GM12891 (cell line): ENCODE measurements around the gene CT55.
"Not testable (repeated sequence)": the region's sequence is repeated elsewhere in the genome, so short reads cannot be mapped to it uniquely, and the experiment has no call there.

Source experiments
- DNase-seq: peaks from one replicate; pipeline ENCODE4 v3.0.0; 2011; ENCODE audit warnings: low spot score; ENCODE audit not compliant: insufficient read length
- FAIRE-seq: peaks from 2 replicates; lab custom pipeline; 2011; peaks lifted over from hg19 to GRCh38; lab: Jason Lieb, UNC
- PAX5 ChIP-seq: IDR thresholded peaks from 2 replicates; pipeline ENCODE4 v1.6.1; 2011; ENCODE audit warnings: low read length, moderate library complexity, mild to moderate bottlenecking; ENCODE audit not compliant: insufficient read depth, severe bottlenecking
- POLR2A ChIP-seq: IDR thresholded peaks from 2 replicates; pipeline ENCODE4 v1.6.1; 2011; ENCODE audit warnings: low read depth, low read length, control low read depth
- POLR2AphosphoS5 ChIP-seq: IDR thresholded peaks from 2 replicates; pipeline ENCODE4 v1.6.1; 2011; ENCODE audit warnings: low read depth, low read length, control low read depth
- POU2F2 ChIP-seq: IDR thresholded peaks from 2 replicates; pipeline ENCODE4 v1.6.1; 2011; ENCODE audit warnings: low read depth, mild to moderate bottlenecking, control low read depth, low read length, moderate library complexity
- SPI1 ChIP-seq: IDR thresholded peaks from 2 replicates; pipeline ENCODE4 v1.6.1; 2011; ENCODE audit warnings: low read depth, low read length, control low read depth
- TAF1 ChIP-seq: IDR thresholded peaks from 2 replicates; pipeline ENCODE4 v1.6.1; 2011; ENCODE audit warnings: low read depth, low read length, control low read depth

Gene CT55

GRCh38 chrX:135170468-135170867 is 730 bp downstream of the CT55 start:
- TF ChIP-seq POLR2AphosphoS5, result no peak
- no peak for TF ChIP-seq POU2F2
- no peak for TF ChIP-seq POLR2A
- FAIRE-seq, result no peak

GRCh38 chrX:135169534-135169933 is 1.7 kb downstream of the CT55 start:
- not testable (repeated sequence) for FAIRE-seq, DNase-seq

More at GRCh38 chrX:135170468-135170867, 730 bp downstream of the CT55 start:
- DNase-seq, result no peak

GRCh38 chrX:135168486-135168885 is 2.7 kb downstream of the CT55 start:
- DNase-seq (no peak), FAIRE-seq (no peak)
- TF ChIP-seq SPI1, result no peak
- no peak for TF ChIP-seq POLR2AphosphoS5
- no peak for TF ChIP-seq PAX5
- no peak for TF ChIP-seq POLR2A
- TF ChIP-seq POU2F2, result no peak
- no peak for TF ChIP-seq TAF1

GRCh38 chrX:135154688-135155087 is 16.5 kb downstream of the CT55 start:
- not testable (repeated sequence) for FAIRE-seq, DNase-seq

GRCh38 chrX:135126145-135126544 is 45.1 kb downstream of the CT55 start:
- peak; percentile 87 for FAIRE-seq
- not testable (repeated sequence) for DNase-seq

GRCh38 chrX:135120056-135120576 is 51.1 kb downstream of the CT55 start, which contains the start of gene ETDB:
Gene ETDB, minus strand, starts transcription at chrX:135120526. Its CDS starts 1,265 bp downstream, at chrX:135119261.
- DNase-seq, FAIRE-seq: not testable (repeated sequence)

- not testable (repeated sequence) for DNase-seq
- FAIRE-seq, result peak; percentile 67
Observed at GRCh38 chrX:135116064-135116463, 55.1 kb downstream of the CT55 start.

- no peak for FAIRE-seq
- TF ChIP-seq POU2F2, result peak; percentile 52; the same call in 1 of the 2 replicates
- no peak for TF ChIP-seq POLR2AphosphoS5
- TF ChIP-seq POLR2A, result no peak
- peak; percentile 94 for TF ChIP-seq SPI1
- no peak for TF ChIP-seq PAX5
- no peak for TF ChIP-seq TAF1
- no peak for DNase-seq
Observed at GRCh38 chrX:135114392-135114791, 56.8 kb downstream of the CT55 start.

GRCh38 chrX:135112743-135113142 is 58.5 kb downstream of the CT55 start:
- TF ChIP-seq POLR2AphosphoS5, result no peak
- TF ChIP-seq PAX5, result no peak
- FAIRE-seq, result no peak
- DNase-seq, result no peak

- DNase-seq (no peak), FAIRE-seq (peak; percentile 55)
- TF ChIP-seq SPI1 (no peak), PAX5 (no peak), POU2F2 (no peak), POLR2A (no peak), POLR2AphosphoS5 (no peak), TAF1 (no peak)
Observed at GRCh38 chrX:135112096-135112729, 59.0 kb downstream of the CT55 start.

- TF ChIP-seq SPI1, result no peak
- TF ChIP-seq POLR2A, result no peak
- no peak for TF ChIP-seq TAF1
- no peak for TF ChIP-seq PAX5
- no peak for TF ChIP-seq POU2F2
- no peak for TF ChIP-seq POLR2AphosphoS5
- DNase-seq, result no peak
- FAIRE-seq, result no peak
Observed at GRCh38 chrX:135109554-135109953, 61.6 kb downstream of the CT55 start.
